Fibroblast of lung (primary cell): ENCODE results near the gene GOLM1.

ENCODE experiments used
- CTCF ChIP-seq, 2 donors: IDR thresholded peaks in 1 of 2; conservative IDR thresholded peaks in 1 of 2; 1 replicate in 1 of 2; 2 replicates in 1 of 2; pipeline ENCODE4 v1.5.1; 2011 to 2012; ENCODE audit warnings: low read length in 2 of 2, control low read depth in 1 of 2, inconsistent platforms in 1 of 2, low read depth in 1 of 2, mild to moderate bottlenecking in 1 of 2
- EZH2 ChIP-seq: IDR thresholded peaks from 2 replicates; pipeline ENCODE4 v1.5.1; 2012; ENCODE audit warnings: low read length, control low read depth, mild to moderate bottlenecking; ENCODE audit errors: missing control alignments

- TF ChIP-seq CTCF (conservative IDR thresholded peaks at IDR 0.05 in 1 of 2, IDR thresholded peaks at IDR 0.05 in 1 of 2; ENCODE audit: low read depth in 1 of 2, low read length in 2 of 2) (no peak), EZH2 (no peak)
These were observed 42.5 kb upstream of the GOLM1 start for GRCh38 chr9:86141843-86142242.
